PC-9 (cell line): ENCODE data around the gene TRIM24. TPM values are rescaled to one million over a fixed set of nuclear protein-coding genes. Genes with fewer than 3 reads are reported as not detected.

Experiments used
- BruUV-seq: library from RNA; stranded (reverse); fragments of 400-500 nt; replicated peaks from 2 replicates; lab custom pipeline; 2021; lab: Mats Ljungman, UMichigan
- CTCF ChIA-PET: fragments of 300-600 bp; sonication (Branson Sonifier 250); formaldehyde crosslinking; loops from one replicate; lab custom pipeline; 2022; ENCODE audit warnings: antibody characterized with exemption; lab: Charles Lee
- POLR2A ChIA-PET: fragments of 300-600 bp; sonication (Branson Sonifier 250); formaldehyde crosslinking; loops from one replicate; lab custom pipeline; 2022; ENCODE audit warnings: antibody characterized with exemption; ENCODE audit not compliant: unreplicated experiment; lab: Charles Lee
- DNase-seq, 2 experiments: peaks; one replicate each; pipeline versions ENCODE4 v3.0.0 to v3.0.0-alpha.2; 2015 to 2022; ENCODE audit warnings: mixed read lengths in 1 of 2
- H2AFZ ChIP-seq: fragments of 200-600 bp; sonication (generic); 2 replicates; pipeline ENCODE4 v1.8.1; 2017; ENCODE audit warnings: antibody characterized with exemption
- H3F3A ChIP-seq: fragments of 200-600 bp; sonication (generic); 2 replicates; pipeline ENCODE4 v1.8.1; 2017; ENCODE audit warnings: antibody characterized with exemption, mild to moderate bottlenecking, low read depth; ENCODE audit not compliant: insufficient read depth
- H3K27ac ChIP-seq: fragments of 200-600 bp; sonication (generic); 2 replicates; pipeline ENCODE4 v1.6.1; 2016; ENCODE audit warnings: mixed run types
- H3K27me3 ChIP-seq: fragments of 200-600 bp; sonication (generic); 2 replicates; pipeline ENCODE4 v1.6.1; 2016; ENCODE audit warnings: low read depth, mixed run types; ENCODE audit not compliant: insufficient read depth
- H3K36me3 ChIP-seq: fragments of 200-600 bp; sonication (generic); 2 replicates; pipeline ENCODE4 v1.6.1; 2016; ENCODE audit warnings: low read depth, mixed run types
- H3K4me1 ChIP-seq: fragments of 200-600 bp; sonication (generic); replicated peaks from 2 replicates; pipeline ENCODE4 v1.6.1; 2016; ENCODE audit warnings: mixed run types; ENCODE audit not compliant: insufficient read depth
- H3K4me2 ChIP-seq: fragments of 200-600 bp; sonication (generic); 2 replicates; pipeline ENCODE4 v1.6.1; 2017; ENCODE audit warnings: mixed run types
- H3K4me3 ChIP-seq: fragments of 200-600 bp; sonication (generic); 2 replicates; pipeline ENCODE4 v1.6.1; 2016; ENCODE audit warnings: mixed run types
- H3K79me2 ChIP-seq: fragments of 200-600 bp; sonication (generic); 2 replicates; pipeline ENCODE4 v1.6.1; 2017; ENCODE audit warnings: low read depth, mixed run types
- H3K9me2 ChIP-seq: fragments of 200-600 bp; sonication (generic); 2 replicates; pipeline ENCODE4 v1.8.1; 2017; ENCODE audit warnings: mild to moderate bottlenecking; ENCODE audit not compliant: insufficient read depth
- H3K9me3 ChIP-seq: fragments of 200-600 bp; sonication (generic); 2 replicates; pipeline ENCODE4 v1.8.1; 2016; ENCODE audit warnings: low read depth; ENCODE audit not compliant: insufficient read depth
- H4K20me1 ChIP-seq: fragments of 200-600 bp; sonication (generic); 2 replicates; pipeline ENCODE4 v1.8.1; 2017; ENCODE audit not compliant: insufficient read depth
- CTCF ChIP-seq: fragments of 200-600 bp; sonication (generic); conservative IDR thresholded peaks from 2 replicates; pipeline ENCODE4 v1.6.1; 2017; ENCODE audit warnings: mixed run types, antibody characterized with exemption, mild to moderate bottlenecking, moderate library complexity
- EZH2 ChIP-seq: fragments of 200-600 bp; sonication (generic); IDR thresholded peaks from 2 replicates; pipeline ENCODE4 v1.8.0; 2017; ENCODE audit warnings: antibody characterized with exemption, low read depth
- intact Hi-C: fragments of 100-400 bp; cut with micrococcal nuclease; formaldehyde crosslinking; loops from one replicate; pipeline ENCODE4 v1.10.0; 2022; ENCODE audit not compliant: unreplicated experiment
- total RNA-seq: library from RNA; stranded (reverse); gene quantifications from 2 replicates; pipeline ENCODE4 v1.2.3, GENCODE V29; 2021

TRIM24 gene
- total RNA-seq, 1 experiment from 2014 or later: 20.5 TPM

DNA sequence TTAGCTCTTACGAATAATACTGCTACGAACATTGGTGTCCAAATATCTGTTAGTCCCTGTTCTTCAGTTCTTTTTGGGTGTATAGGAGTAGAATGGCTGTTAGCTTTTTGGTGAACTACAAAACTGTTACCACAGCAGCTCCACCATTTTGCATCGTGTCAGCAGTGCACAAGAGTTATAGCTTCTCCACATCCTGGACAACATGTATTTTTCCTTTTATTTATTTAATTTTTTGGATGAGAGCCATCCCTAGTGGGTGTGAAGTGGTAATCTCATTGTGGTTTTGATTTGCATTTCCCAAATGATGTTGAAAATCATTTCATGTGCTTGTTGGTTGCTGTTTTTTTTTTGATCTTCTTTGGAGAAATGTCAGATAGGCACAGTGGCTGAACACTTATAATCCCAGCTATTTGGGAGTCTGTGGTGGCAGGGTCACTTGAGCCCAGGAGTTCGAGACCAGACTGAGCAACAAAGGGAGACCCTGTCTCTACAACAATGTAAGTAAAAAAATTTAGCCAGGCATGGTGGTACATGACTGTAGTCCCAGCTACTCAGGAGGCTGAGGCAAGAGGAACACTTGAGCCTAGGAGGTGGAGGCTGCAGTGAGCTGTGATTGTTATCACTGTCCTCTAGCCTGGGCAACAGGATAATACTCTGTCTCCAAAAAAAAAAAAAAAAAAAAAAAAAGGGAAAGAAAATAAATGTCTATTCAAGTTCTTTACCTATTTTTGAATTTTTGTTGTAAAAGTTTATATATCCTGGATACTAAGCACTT is 31.7 kb downstream of the TRIM24 start:
- Histone ChIP-seq H3K9me2 (no peaks in the 10 kb centered on the region), H3K9me3 (no peaks in the 10 kb centered on the region), H3F3A (no peaks in the 10 kb centered on the region), H3K27ac (no peak overlapping the region), H3K36me3 (0 out of 2 replicates have a peak, but pooled peaks cover 5% of the 10 kb centered on the region), H3K4me1 (no peaks in the 10 kb centered on the region), H3K4me3 (no peak overlapping the region), H4K20me1 (0 out of 2 replicates have a peak, but pooled peaks cover 4% of the 10 kb centered on the region), H3K79me2 (peaks cover 99% of the 10 kb centered on the region), H2AFZ (no peak overlapping the region), H3K4me2 (no peak overlapping the region), H3K27me3 (no peaks in the 10 kb centered on the region)
- intact Hi-C loops: no loop called here
- POLR2A ChIA-PET: no interaction called here
- DNase-seq: no peak
- no peak for TF ChIP-seq EZH2
- TF ChIP-seq CTCF: no peak
- CTCF ChIA-PET: no interaction called here
- BruUV-seq: no TSS peak

DNA sequence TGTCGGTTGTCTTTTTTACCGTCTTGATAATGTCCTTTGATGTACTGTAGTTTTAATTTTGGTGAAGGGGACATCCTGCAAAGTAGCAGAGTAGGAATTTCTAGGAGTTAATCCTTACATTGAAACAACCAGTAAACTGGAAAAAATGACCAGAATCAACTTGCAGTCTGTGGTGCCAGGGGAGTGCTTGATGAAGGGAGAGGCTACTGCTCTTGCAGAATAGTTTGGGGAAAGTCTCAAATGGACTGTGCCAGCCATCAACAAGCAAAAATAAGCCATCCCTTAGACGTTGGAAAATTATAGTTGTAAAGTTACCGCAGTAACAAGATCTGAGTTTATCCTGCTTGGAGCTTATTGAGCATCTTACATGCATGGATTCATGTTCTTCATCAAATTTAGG is 32.4 kb downstream of the TRIM24 start:
- Histone ChIP-seq H3K79me2 (peaks cover 99% of the 10 kb centered on the region), H3K4me2 (no peak overlapping the region), H3K9me3 (no peaks in the 10 kb centered on the region), H3K36me3 (0 out of 2 replicates have a peak, but pooled peaks cover 5% of the 10 kb centered on the region), H3K4me3 (no peak overlapping the region), H3K4me1 (no peaks in the 10 kb centered on the region), H4K20me1 (0 out of 2 replicates have a peak, but pooled peaks cover 4% of the 10 kb centered on the region), H3K9me2 (no peaks in the 10 kb centered on the region), H2AFZ (no peak overlapping the region), H3K27me3 (no peaks in the 10 kb centered on the region), H3F3A (no peaks in the 10 kb centered on the region), H3K27ac (no peak overlapping the region)
- intact Hi-C loops: no loop called here
- no peak for TF ChIP-seq EZH2
- TF ChIP-seq CTCF: no peak
- BruUV-seq: no TSS peak
- POLR2A ChIA-PET: no interaction called here
- DNase-seq: no peak
- CTCF ChIA-PET: no interaction called here

GRCh38 chr7:138493535-138493934 is 33.5 kb downstream of the TRIM24 start:
- H3F3A ChIP-seq: no peaks in the 10 kb centered on the region
- no peak for DNase-seq
- H3K27ac ChIP-seq: no peak overlapping the region
- no peaks in the 10 kb centered on the region for H3K27me3 ChIP-seq
- TF ChIP-seq EZH2: no peak
- no peak for TF ChIP-seq CTCF
- intact Hi-C loops: no loop called here
- CTCF ChIA-PET: no interaction called here
- H2AFZ ChIP-seq: no peak overlapping the region
- no peak overlapping the region for H3K4me2 ChIP-seq
- 0 out of 2 replicates have a peak, but pooled peaks cover 5% of the 10 kb centered on the region for H3K36me3 ChIP-seq
- no peaks in the 10 kb centered on the region for H3K9me2 ChIP-seq
- 0 out of 2 replicates have a peak, but pooled peaks cover under 1% of the 10 kb centered on the region for H4K20me1 ChIP-seq
- H3K79me2 ChIP-seq: peaks cover 95% of the 10 kb centered on the region
- H3K4me3 ChIP-seq: no peak overlapping the region
- no peaks in the 10 kb centered on the region for H3K9me3 ChIP-seq
- no TSS peak for BruUV-seq
- POLR2A ChIA-PET: no interaction called here
- H3K4me1 ChIP-seq: no peaks in the 10 kb centered on the region
